Measurements from ENCODE around the gene POPDC3.

POPDC3 gene

DNA sequence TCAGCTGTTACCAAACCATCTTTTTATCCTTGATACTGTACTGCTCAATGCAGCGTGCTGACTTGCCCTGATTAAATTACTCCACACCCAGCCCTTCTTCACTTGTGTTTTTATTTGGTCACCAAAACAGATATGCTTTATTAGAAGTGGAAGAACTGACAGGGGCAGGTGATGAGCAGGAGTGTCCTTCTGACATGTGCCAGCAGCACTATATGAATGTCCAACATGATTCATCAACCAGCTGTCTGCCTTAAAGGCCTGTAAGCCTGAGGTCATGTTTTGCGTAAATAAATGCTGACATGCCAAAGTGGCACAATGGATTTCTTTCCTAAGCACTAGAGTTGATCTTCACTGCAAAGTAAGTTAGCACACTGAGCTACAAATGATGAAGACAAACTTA, 15.4 kb downstream of the POPDC3 start:
- DNase-seq (ENCODE audit: low read depth, low spot score) = peak; percentile 16
- no peak overlapping the region for H3K4me3 ChIP-seq (ENCODE audit: low read depth, low read length)
- in situ Hi-C loops (cut with HindIII; ENCODE audit: low sequenced_read_pairs) = no loop called here

DNA sequence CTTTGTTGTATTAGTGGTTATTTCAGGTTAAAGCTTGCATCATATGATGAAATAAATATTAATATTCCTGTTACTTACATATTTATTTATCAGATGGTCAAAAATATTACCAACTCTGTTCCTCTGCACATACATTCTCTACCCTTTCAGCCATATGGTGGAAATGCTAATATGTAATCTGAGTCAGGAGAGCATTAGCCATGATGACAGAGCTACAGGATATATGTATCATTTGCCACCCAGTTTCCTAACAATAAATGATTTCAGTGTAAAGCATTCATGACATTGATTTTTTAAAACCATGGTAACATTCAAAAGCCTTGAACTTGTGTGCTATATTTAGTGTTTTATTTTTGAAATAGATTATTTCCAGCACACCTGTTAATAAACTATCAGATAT, 16.6 kb downstream of the POPDC3 start:
- TF ChIP-seq, protein P1, sequence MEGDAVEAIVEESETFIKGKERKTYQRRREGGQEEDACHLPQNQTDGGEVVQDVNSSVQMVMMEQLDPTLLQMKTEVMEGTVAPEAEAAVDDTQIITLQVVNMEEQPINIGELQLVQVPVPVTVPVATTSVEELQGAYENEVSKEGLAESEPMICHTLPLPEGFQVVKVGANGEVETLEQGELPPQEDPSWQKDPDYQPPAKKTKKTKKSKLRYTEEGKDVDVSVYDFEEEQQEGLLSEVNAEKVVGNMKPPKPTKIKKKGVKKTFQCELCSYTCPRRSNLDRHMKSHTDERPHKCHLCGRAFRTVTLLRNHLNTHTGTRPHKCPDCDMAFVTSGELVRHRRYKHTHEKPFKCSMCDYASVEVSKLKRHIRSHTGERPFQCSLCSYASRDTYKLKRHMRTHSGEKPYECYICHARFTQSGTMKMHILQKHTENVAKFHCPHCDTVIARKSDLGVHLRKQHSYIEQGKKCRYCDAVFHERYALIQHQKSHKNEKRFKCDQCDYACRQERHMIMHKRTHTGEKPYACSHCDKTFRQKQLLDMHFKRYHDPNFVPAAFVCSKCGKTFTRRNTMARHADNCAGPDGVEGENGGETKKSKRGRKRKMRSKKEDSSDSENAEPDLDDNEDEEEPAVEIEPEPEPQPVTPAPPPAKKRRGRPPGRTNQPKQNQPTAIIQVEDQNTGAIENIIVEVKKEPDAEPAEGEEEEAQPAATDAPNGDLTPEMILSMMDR (IDR thresholded peaks at IDR 0.05; ENCODE audit: low read depth, low read length) = no peak
- DNase-seq (ENCODE audit: low read depth, low spot score) = no peak
- H3K4me3 ChIP-seq (ENCODE audit: low read depth, low read length) = no peak overlapping the region
- in situ Hi-C loops (cut with HindIII; ENCODE audit: low sequenced_read_pairs) = no loop called here

More for the DNA sequence above, 15.4 kb downstream of the POPDC3 start:
- TF ChIP-seq, protein P1 (IDR thresholded peaks at IDR 0.05; ENCODE audit: low read depth, low read length) = no peak

DNA sequence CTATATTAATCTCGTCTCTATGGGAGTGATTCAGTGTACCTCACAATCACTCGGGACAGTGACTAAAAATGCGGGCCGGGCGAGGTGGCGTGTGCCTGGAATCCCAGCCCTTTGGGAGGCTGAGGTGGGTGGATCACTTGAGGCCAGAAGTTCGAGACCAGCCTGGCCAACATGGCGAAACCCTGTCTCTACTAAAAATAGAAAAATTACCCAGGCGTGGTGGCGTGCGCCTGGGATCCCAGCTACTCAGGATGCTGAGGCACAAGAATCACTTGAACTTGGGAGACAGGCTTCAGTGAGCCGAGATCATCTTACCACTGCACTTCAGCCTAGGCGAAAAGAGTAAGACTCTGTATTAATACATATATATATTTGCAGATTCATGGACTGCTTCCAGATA, 17.4 kb downstream of the POPDC3 start:
- in situ Hi-C loops (cut with HindIII; ENCODE audit: low sequenced_read_pairs) = no loop called here
- DNase-seq (ENCODE audit: low read depth, low spot score) = no peak
- no peak overlapping the region for H3K4me3 ChIP-seq (ENCODE audit: low read depth, low read length)
- TF ChIP-seq, protein P1 (IDR thresholded peaks at IDR 0.05; ENCODE audit: low read depth, low read length) = no peak

DNA sequence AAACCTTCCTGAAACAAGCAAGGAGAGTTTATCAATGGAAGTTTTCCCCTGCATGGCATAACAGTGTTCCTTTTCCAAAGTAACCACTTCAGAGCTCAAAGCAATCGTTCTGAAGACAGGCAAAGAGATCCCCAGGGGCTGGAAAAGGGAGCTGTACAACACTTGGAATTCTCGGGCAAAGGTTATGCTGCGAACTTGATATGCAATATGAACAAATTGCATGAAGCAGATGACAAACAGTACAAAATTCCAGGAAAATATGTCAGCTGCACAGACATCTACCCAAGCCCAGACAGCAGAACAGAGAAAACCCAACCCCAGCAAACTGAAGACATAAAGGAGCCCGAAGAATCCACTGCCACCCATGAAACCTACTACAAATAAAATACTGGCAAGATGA, 18.4 kb downstream of the POPDC3 start:
- no peak overlapping the region for H3K4me3 ChIP-seq (ENCODE audit: low read depth, low read length)
- no peak for DNase-seq (ENCODE audit: low read depth, low spot score)
- in situ Hi-C loops (cut with HindIII; ENCODE audit: low sequenced_read_pairs) = no loop called here
- TF ChIP-seq, protein P1 (IDR thresholded peaks at IDR 0.05; ENCODE audit: low read depth, low read length) = no peak

DNA sequence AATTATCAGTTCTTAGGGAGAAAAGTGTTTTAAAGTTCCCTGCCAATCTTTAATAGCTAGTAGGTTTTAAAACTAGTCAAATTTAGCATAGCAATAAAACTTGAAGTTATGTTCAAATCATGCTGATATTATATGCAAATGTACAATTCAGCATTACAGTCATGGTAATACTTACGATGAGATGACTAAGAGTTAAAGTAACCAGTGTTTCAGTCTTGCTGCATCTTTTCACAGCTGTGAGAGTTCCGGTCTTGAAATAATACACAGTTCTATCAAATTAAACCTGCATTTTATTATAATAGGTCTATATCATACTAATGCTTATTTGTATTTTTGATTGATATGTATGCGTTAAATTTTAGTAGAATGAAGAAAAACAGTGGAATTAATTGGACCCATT, 26.1 kb downstream of the POPDC3 start:
- in situ Hi-C loops (cut with HindIII; ENCODE audit: low sequenced_read_pairs) = no loop called here
- no peak for DNase-seq (ENCODE audit: low read depth, low spot score)
- TF ChIP-seq, protein P1 (IDR thresholded peaks at IDR 0.05; ENCODE audit: low read depth, low read length) = no peak
- no peak overlapping the region for H3K4me3 ChIP-seq (ENCODE audit: low read depth, low read length)

DNA sequence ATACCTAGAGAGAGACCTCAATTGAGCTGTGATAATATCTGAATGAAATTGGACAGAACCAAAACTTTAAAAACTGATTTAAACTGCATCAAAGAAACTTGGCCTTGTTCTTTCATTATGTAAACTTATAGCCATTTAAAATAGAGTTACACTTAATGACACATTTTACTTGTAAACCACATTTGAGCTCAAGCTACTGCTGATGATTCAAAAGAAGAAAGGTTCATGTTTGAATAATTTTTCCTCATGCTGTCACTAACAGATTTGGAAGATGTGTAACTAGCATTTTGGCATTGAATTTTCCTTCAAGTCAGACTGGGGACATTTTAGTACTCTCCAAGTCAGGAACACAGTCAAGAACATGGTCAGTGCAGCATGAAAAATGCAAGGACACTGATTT, 26.9 kb downstream of the POPDC3 start:
- DNase-seq (ENCODE audit: low read depth, low spot score) = no peak
- H3K4me3 ChIP-seq (ENCODE audit: low read depth, low read length) = no peak overlapping the region
- in situ Hi-C loops (cut with HindIII; ENCODE audit: low sequenced_read_pairs) = no loop called here
- TF ChIP-seq, protein P1 (IDR thresholded peaks at IDR 0.05; ENCODE audit: low read depth, low read length) = no peak

DNA sequence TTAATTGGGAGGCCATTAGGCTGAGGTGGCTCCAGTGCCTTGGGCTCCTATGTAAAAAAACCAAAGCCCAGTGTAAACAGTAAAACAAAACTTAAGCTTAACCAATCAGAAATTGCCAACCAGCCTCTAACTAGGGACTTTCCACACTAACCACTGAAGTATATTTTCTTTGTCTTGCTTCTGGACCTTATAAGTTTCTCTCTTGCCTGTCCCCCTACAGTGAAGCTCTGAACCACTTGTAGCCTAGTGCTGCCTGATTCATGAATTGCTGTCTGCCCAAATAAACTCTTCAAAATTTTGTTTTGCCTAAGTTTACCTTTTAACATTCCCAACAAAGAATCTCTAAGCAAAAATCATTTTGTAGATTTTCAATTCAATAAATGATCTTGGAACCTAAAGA, 28.2 kb downstream of the POPDC3 start:
- in situ Hi-C loops (cut with HindIII; ENCODE audit: low sequenced_read_pairs) = no loop called here
- no peak overlapping the region for H3K4me3 ChIP-seq (ENCODE audit: low read depth, low read length)
- TF ChIP-seq, protein P1 (IDR thresholded peaks at IDR 0.05; ENCODE audit: low read depth, low read length) = no peak
- DNase-seq (ENCODE audit: low read depth, low spot score) = no peak
